H9 (cell line): ENCODE data around the gene RAP1GAP2. TPM values are rescaled to one million over a fixed set of nuclear protein-coding genes. Genes with fewer than 3 reads are reported as not detected.

Experiments
- DNase-seq: peaks from one replicate; pipeline ENCODE4 v3.0.0-alpha.2; 2017
- H2AFZ ChIP-seq: one replicate; pipeline ENCODE4 v1.6.1; 2013; ENCODE audit warnings: mild to moderate bottlenecking, low read length, control low read depth, moderate library complexity
- H2AK5ac ChIP-seq: 2 replicates; pipeline ENCODE4 v1.6.1; 2013; ENCODE audit warnings: low read length, control low read depth, mixed read lengths; ENCODE audit not compliant: insufficient read length
- H2BK120ac ChIP-seq: one replicate; pipeline ENCODE4 v1.6.1; 2013; ENCODE audit warnings: low read depth, mild to moderate bottlenecking, low read length, control low read depth, inconsistent platforms; ENCODE audit not compliant: poor library complexity, severe bottlenecking
- H2BK12ac ChIP-seq: 2 replicates; pipeline ENCODE4 v1.6.1; 2013; ENCODE audit warnings: low read length, control low read depth, mixed read lengths, low read depth; ENCODE audit not compliant: insufficient read length
- H2BK15ac ChIP-seq: 2 replicates; pipeline ENCODE4 v1.6.1; 2013; ENCODE audit warnings: low read depth, low read length, control low read depth
- H2BK20ac ChIP-seq: one replicate; pipeline ENCODE4 v1.6.1; 2013; ENCODE audit warnings: low read depth, mild to moderate bottlenecking, low read length, control low read depth, inconsistent platforms; ENCODE audit not compliant: poor library complexity, severe bottlenecking
- H2BK5ac ChIP-seq: 2 replicates; pipeline ENCODE4 v1.6.1; 2013; ENCODE audit warnings: low read length, control low read depth, mixed read lengths; ENCODE audit not compliant: insufficient read length
- H3K14ac ChIP-seq: 2 replicates; pipeline ENCODE4 v1.6.1; 2013; ENCODE audit warnings: low read length, control low read depth; ENCODE audit not compliant: insufficient read depth
- H3K18ac ChIP-seq: 2 replicates; pipeline ENCODE4 v1.6.1; 2013; ENCODE audit warnings: low read depth, mild to moderate bottlenecking, mixed read lengths, low read length, control low read depth; ENCODE audit not compliant: insufficient read length
- H3K23ac ChIP-seq: 2 replicates; pipeline ENCODE4 v1.6.1; 2013; ENCODE audit warnings: low read length, control low read depth, mixed read lengths, low read depth; ENCODE audit not compliant: insufficient read length
- H3K23me2 ChIP-seq: 2 replicates; pipeline ENCODE4 v1.6.1; 2013; ENCODE audit warnings: low read depth, mild to moderate bottlenecking, mixed read lengths, low read length, control low read depth; ENCODE audit not compliant: insufficient read length, poor library complexity, severe bottlenecking
- H3K27ac ChIP-seq: 2 replicates; pipeline ENCODE4 v1.5.1; 2013; ENCODE audit warnings: low read length, control low read depth, mixed read lengths, low read depth; ENCODE audit not compliant: insufficient read length
- H3K27me3 ChIP-seq: 2 replicates; pipeline ENCODE4 v1.6.1; 2013; ENCODE audit warnings: low read length, control low read depth, inconsistent platforms; ENCODE audit not compliant: insufficient read depth
- H3K4ac ChIP-seq: 2 replicates; pipeline ENCODE4 v1.6.1; 2013; ENCODE audit warnings: low read depth, mild to moderate bottlenecking, control low read depth, inconsistent platforms, low read length, moderate library complexity
- H3K4me1 ChIP-seq: 2 replicates; pipeline ENCODE4 v1.6.1; 2013; ENCODE audit warnings: low read length, control low read depth, inconsistent platforms; ENCODE audit not compliant: insufficient read depth
- H3K4me2 ChIP-seq: 2 replicates; pipeline ENCODE4 v1.6.1; 2013; ENCODE audit warnings: low read length, control low read depth, mixed read lengths; ENCODE audit not compliant: insufficient read length, insufficient read depth
- H3K56ac ChIP-seq: 2 replicates; pipeline ENCODE4 v1.6.1; 2013; ENCODE audit warnings: low read depth, mild to moderate bottlenecking, mixed read lengths, low read length, control low read depth; ENCODE audit not compliant: insufficient read length
- H3K79me1 ChIP-seq: 2 replicates; pipeline ENCODE4 v1.6.1; 2013; ENCODE audit warnings: low read depth, mild to moderate bottlenecking, moderate library complexity, low read length, control low read depth, inconsistent platforms; ENCODE audit not compliant: insufficient read depth, poor library complexity, severe bottlenecking
- H3K79me2 ChIP-seq: 2 replicates; pipeline ENCODE4 v1.6.1; 2013; ENCODE audit warnings: low read length, control low read depth, inconsistent platforms; ENCODE audit not compliant: insufficient read depth
- H3K9ac ChIP-seq: 2 replicates; pipeline ENCODE4 v1.6.1; 2013; ENCODE audit warnings: low read length, control low read depth, mixed read lengths; ENCODE audit not compliant: insufficient read length; ENCODE audit errors: extremely low read depth
- H3K9me3 ChIP-seq: one replicate; pipeline ENCODE4 v1.6.1; 2013; ENCODE audit warnings: low read depth, low read length, inconsistent platforms; ENCODE audit not compliant: control insufficient read depth
- H3T11ph ChIP-seq: one replicate; pipeline ENCODE4 v1.6.1; 2013; ENCODE audit warnings: mild to moderate bottlenecking, low read length, control low read depth, inconsistent platforms
- H4K20me1 ChIP-seq: one replicate; pipeline ENCODE4 v1.6.1; 2013; ENCODE audit not compliant: control insufficient read depth, insufficient read length, insufficient read depth
- H4K5ac ChIP-seq: 2 replicates; pipeline ENCODE4 v1.6.1; 2013; ENCODE audit warnings: low read depth, mild to moderate bottlenecking, mixed read lengths, low read length, control low read depth; ENCODE audit not compliant: insufficient read length
- H4K8ac ChIP-seq: replicated peaks from 2 replicates; pipeline ENCODE4 v1.6.1; 2013; ENCODE audit warnings: low read length, control low read depth, mixed read lengths, low read depth; ENCODE audit not compliant: insufficient read length
- H4K91ac ChIP-seq: 2 replicates; pipeline ENCODE4 v1.6.1; 2013; ENCODE audit warnings: low read depth, mild to moderate bottlenecking, moderate library complexity, mixed read lengths, low read length, control low read depth; ENCODE audit not compliant: insufficient read length
- H3K27ac Mint-ChIP-seq, 3 experiments: 2 replicates in 2 of 3; 3 replicates in 1 of 3; pipeline ENCODE4 v1.8.0; 2020 to 2021; ENCODE audit warnings: mixed read lengths in 3 of 3, mild to moderate bottlenecking in 1 of 3, moderate library complexity in 1 of 3
- H3K27me3 Mint-ChIP-seq: 2 replicates; pipeline ENCODE4 v1.8.0; 2021; ENCODE audit warnings: low read depth, mild to moderate bottlenecking, moderate library complexity, mixed read lengths
- H3K36me3 Mint-ChIP-seq, 3 experiments: 2 replicates in 2 of 3; 3 replicates in 1 of 3; pipeline ENCODE4 v1.8.0; 2020 to 2021; ENCODE audit warnings: low read depth in 3 of 3, mixed read lengths in 3 of 3; ENCODE audit not compliant: insufficient read depth in 1 of 3
- H3K4me1 Mint-ChIP-seq, 2 experiments: 2 replicates each; pipeline ENCODE4 v1.8.0; 2020; ENCODE audit warnings: mixed read lengths in 2 of 2
- H3K4me3 Mint-ChIP-seq, 2 experiments: 2 replicates in 1 of 2; 3 replicates in 1 of 2; pipeline ENCODE4 v1.8.0; 2020 to 2021; ENCODE audit warnings: mild to moderate bottlenecking in 2 of 2, mixed read lengths in 2 of 2, moderate library complexity in 1 of 2
- H3K9me3 Mint-ChIP-seq, 2 experiments: 2 replicates in 1 of 2; 3 replicates in 1 of 2; pipeline ENCODE4 v1.8.0; 2020; ENCODE audit warnings: mild to moderate bottlenecking in 2 of 2, mixed read lengths in 2 of 2, moderate library complexity in 1 of 2
- WGBS: extraction: QIAGEN DNeasy Blood & Tissue Kit; methylation state at CpG from one replicate; pipeline ENCODE4 v1.1.7; 2013; ENCODE audit warnings: missing lambda C conversion rate, low lambda C conversion rate, mixed read lengths; ENCODE audit not compliant: insufficient read length; ENCODE audit errors: extremely low coverage; 5-methylcytosine and 5-hydroxymethylcytosine counted together
- total RNA-seq: library from RNA; stranded (reverse); gene quantifications from 2 replicates; pipeline ENCODE4 v1.2.1, GENCODE V29; 2021
- TF ChIP-seq, protein P1 (sequence below): fragments of 200-600 bp; sonication (generic); conservative IDR thresholded peaks from 3 replicates; pipeline ENCODE4 v1.8.0; 2021; ENCODE audit warnings: antibody characterized with exemption, mild to moderate bottlenecking

Gene RAP1GAP2
- total RNA-seq, 1 experiment from 2014 or later, result 33.8 TPM

DNA sequence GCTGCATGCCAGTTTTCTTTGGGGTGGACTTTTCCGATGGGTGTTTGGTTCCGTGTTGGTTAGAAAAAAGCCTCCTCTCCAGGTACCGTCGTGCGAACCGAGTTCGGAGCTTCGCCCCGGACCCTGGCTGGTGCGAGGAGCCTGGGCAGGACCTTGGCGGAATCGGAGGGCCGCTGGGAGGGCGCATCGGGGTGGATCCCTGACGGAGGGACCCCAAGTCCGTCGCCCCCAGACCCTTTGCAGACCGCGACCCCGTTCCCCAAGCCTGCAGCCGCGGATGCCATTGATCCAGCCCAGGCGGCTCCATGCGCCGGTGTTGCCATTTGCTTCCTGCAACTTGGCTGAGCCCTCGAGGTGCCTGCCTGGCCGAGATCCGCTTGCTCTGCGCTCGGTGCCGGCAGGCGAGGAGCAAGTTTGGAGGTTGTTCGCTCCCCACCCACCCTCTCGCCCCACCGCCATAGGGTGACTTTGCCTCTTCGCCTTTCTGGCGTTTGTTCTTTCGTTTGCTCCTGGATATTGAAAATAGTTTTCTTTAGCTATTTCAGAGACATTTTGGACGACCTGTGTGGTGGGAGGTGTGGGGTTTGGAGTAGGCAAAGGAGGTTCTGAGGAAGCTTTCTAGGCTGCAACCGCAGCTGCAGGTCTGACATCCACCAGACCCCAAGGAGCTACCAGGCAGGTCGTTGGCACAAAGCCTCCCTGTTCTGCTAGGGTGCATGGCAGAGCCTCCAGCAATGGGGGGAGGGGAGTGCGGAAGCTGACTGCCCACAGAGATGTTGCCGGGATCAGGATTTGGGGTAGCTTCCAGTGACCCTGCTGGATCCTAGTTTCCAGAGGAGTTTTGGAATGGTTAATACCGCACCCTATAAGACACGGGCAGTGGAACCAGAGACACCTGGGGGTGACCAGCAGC, 58.2 kb downstream of the RAP1GAP2 start:
- WGBS, result no CpG with 5 or more reads among the region's 46 CpGs
- no peak overlapping the region for H3K4ac ChIP-seq
- no peaks in the 10 kb centered on the region for H3K9me3 Mint-ChIP-seq
- H3K9me3 ChIP-seq, result no peaks in the 10 kb centered on the region
- no peak overlapping the region for H4K91ac ChIP-seq
- H3K23me2 ChIP-seq, result peaks cover 16% of the 10 kb centered on the region
- no peak overlapping the region for H2BK5ac ChIP-seq
- TF ChIP-seq, protein P1, sequence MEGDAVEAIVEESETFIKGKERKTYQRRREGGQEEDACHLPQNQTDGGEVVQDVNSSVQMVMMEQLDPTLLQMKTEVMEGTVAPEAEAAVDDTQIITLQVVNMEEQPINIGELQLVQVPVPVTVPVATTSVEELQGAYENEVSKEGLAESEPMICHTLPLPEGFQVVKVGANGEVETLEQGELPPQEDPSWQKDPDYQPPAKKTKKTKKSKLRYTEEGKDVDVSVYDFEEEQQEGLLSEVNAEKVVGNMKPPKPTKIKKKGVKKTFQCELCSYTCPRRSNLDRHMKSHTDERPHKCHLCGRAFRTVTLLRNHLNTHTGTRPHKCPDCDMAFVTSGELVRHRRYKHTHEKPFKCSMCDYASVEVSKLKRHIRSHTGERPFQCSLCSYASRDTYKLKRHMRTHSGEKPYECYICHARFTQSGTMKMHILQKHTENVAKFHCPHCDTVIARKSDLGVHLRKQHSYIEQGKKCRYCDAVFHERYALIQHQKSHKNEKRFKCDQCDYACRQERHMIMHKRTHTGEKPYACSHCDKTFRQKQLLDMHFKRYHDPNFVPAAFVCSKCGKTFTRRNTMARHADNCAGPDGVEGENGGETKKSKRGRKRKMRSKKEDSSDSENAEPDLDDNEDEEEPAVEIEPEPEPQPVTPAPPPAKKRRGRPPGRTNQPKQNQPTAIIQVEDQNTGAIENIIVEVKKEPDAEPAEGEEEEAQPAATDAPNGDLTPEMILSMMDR, result no peak
- no peaks in the 10 kb centered on the region; the same call in 1 of the 2 replicates for H3K27me3 ChIP-seq
- H4K5ac ChIP-seq, result no peak overlapping the region
- H3K14ac ChIP-seq, result peak overlapping the region; percentile 33
- peak overlapping the region; percentile 83 to 92 for H3K4me3 Mint-ChIP-seq
- no peak overlapping the region for H2BK15ac ChIP-seq
- no peak overlapping the region for H2BK120ac ChIP-seq
- no peak overlapping the region for H2AK5ac ChIP-seq
- no peak overlapping the region for H3K27ac ChIP-seq
- no peak overlapping the region for H2AFZ ChIP-seq
- H2BK20ac ChIP-seq, result no peak overlapping the region
- peaks cover 26% of the 10 kb centered on the region; the same call in 1 of the 2 replicates for H3K79me2 ChIP-seq
- no peak for DNase-seq
- H4K8ac ChIP-seq, result no peak overlapping the region
- H3K27me3 Mint-ChIP-seq, result peaks cover 11% of the 10 kb centered on the region
- peaks cover 6% of the 10 kb centered on the region for H3K79me1 ChIP-seq
- peaks cover 39 to 40% of the 10 kb centered on the region in 2 experiments for H3K4me1 Mint-ChIP-seq
- peaks cover 0 to 4% (median 4%) of the 10 kb centered on the region in 3 experiments; a peak in 3 of 7 replicates for H3K36me3 Mint-ChIP-seq
- H3K9ac ChIP-seq, result peak overlapping the region; percentile 49
- H3K18ac ChIP-seq, result no peak overlapping the region
- H2BK12ac ChIP-seq, result no peak overlapping the region
- H3K23ac ChIP-seq, result no peak overlapping the region
- H3K4me2 ChIP-seq, result peak overlapping the region; percentile 92
- peaks cover 6% of the 10 kb centered on the region; the same call in 1 of the 2 replicates for H3K4me1 ChIP-seq
- peak overlapping the region in 2 of 3 experiments; percentile 25 to 77; a peak in 2 of 7 replicates for H3K27ac Mint-ChIP-seq
- no peak overlapping the region for H3T11ph ChIP-seq
- no peaks in the 10 kb centered on the region for H4K20me1 ChIP-seq
- no peak overlapping the region for H3K56ac ChIP-seq
